GM15510 (cell line): Measurements from ENCODE around the gene ZNF605.

Experiments
- POLR2A ChIP-seq: IDR thresholded peaks from 3 replicates; pipeline ENCODE4 v1.6.1; 2011; ENCODE audit warnings: borderline replicate concordance; ENCODE audit not compliant: insufficient read length; ENCODE audit errors: extremely low read depth

Gene ZNF605

DNA sequence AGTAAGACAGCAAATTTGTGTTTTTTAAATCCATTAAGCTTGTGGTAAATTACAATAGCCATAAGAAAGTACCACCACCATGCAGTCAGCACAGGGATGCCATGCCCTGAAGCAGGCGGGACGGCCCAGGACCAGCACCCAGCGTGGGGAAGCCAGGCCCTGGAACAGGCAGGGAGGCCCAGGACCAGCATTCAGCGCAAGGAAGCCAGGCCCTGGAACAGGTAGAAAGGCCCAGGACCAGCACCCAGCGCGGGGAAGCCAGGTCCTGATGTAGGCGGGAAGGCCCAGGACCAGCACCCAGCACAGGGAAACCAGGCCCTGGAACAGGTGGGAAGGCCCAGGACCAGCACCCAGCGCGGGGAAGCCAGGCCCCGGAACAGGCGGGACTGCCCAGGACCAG lies 81.9 kb downstream of the ZNF605 start:
- no peak for TF ChIP-seq POLR2A

DNA sequence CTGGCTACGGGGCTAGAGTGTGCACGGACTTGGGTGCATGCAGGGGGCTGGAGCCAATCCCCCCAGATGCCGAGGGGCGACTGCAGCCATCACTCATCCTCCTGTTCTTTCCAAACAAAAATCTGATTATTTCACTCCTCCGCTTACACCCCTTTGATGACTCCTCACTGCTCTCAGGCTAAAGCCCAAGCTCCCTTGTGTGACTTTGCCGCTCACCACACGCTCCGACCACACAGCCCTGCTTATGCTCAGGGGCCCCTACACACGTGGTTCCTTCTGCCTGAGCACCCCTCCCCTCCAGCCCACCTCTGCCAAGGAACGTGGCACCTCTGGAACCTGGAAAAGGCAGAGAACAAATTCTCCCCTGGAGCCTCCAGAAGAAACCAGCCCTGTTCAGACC lies 82.4 kb downstream of the ZNF605 start:
- TF ChIP-seq POLR2A, result no peak

DNA sequence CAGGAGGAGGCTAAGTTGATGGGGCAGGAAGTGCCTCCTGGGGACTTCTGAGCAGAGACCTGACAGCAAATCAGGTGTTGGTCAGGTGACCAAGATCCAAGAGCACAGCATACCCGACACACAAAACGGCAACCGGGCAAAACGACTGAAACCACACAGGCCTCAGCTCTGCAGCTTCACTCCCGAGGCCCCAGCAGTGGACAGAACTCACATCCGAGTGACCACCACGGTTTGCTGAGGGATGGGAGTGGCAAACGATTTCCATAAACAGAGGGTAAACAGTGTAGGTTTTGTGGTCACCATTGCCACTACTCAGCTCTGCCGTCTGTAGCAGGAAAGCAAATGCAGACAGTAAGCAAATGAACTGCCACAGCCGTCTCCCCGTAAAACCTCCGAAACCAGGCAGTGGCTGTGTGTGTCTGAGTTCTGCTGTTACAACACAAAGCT lies 83.1 kb downstream of the ZNF605 start:
- TF ChIP-seq POLR2A, result no peak

DNA sequence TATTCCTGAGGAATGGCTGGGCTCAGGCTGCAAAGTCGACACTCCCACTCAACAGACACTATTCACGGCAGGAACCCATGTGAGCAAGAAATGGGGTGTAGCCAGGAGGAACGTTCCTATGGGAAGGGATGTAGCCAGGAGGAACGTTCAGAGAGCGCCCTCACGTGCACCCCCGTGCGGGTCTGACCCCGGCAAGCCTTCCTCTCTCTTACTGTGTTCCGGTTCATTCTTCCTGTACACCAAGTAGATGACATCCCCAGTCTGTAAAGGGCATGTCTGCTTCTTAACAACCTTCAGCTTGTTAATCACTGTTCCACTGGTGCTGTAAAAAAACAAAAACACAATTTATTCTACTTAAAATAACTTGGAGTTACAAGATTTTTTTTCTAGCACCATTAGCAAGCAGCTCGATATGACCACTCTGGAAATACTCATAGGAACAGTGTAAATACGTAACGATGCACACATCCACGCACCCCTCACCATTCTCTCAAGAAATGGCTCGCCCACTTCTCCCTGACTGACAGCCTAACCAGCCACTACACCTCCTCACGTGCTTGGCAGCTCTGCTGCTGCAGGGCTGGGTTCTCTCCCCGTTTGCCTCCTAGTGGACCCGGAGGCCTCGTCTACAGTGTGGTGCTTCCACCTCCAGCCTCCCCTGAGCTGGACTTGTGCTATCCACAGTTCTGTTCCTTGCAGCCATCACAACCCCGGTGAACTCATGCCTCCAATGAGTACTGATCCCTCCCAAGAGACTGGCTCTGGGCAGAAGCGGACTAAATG lies 83.8 kb downstream of the ZNF605 start:
- TF ChIP-seq POLR2A, result no peak

DNA sequence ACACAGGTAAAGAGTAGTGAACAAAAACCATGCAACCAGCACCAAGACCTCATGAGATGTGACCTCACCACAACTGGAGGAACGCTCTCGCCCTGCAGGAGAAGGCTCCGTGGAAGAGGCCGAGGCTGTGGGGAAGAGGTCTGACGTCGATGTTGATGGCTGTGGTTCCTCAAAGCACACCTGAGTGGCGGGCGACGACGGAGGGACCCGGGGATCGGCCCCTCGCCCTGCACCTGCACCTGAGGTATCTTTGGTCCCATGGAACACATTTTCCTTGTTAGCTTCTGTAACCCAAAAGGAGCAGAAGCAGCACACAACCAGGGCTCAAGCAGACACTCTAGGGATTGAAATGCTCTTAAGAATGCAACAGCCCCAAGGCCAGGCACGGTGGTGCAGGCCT lies 86.6 kb downstream of the ZNF605 start:
- no peak for TF ChIP-seq POLR2A
